Endothelial cell of umbilical vein (primary cell): ENCODE results near the gene SPAG4. TPM values are rescaled to one million over a fixed set of nuclear protein-coding genes. Genes with fewer than 3 reads are reported as not detected.
A peak's percentile ranks its signal among the peaks of the same experiment; 100 is the strongest.

Experiments
- BruUV-seq: library from RNA; stranded (reverse); fragments of 400-500 nt; replicated peaks from 2 replicates; lab custom pipeline; 2021; lab: Mats Ljungman, UMichigan
- CTCF ChIA-PET: fragments of 300-600, 350-600 bp; sonication (Branson Sonifier 250); formaldehyde crosslinking; loops from one replicate; lab custom pipeline; 2021; ENCODE audit warnings: antibody characterized with exemption, inconsistent platforms; lab: Charles Lee
- POLR2A ChIA-PET: fragments of 300-600, 350-600 bp; sonication (Branson Sonifier 250); formaldehyde crosslinking; loops from one replicate; lab custom pipeline; 2021; ENCODE audit warnings: antibody characterized with exemption, inconsistent platforms; lab: Charles Lee
- DNase-seq: peaks from one replicate; pipeline ENCODE4 v3.0.0-alpha.2; 2011; ENCODE audit warnings: low read depth, low spot score
- FAIRE-seq: peaks from 2 replicates; lab custom pipeline; 2011; peaks lifted over from hg19 to GRCh38; lab: Jason Lieb, UNC
- H2AFZ ChIP-seq: 2 replicates; pipeline ENCODE4 v1.6.0; 2012; ENCODE audit warnings: low read depth, low read length, control low read depth, inconsistent platforms
- H3K27ac ChIP-seq: 2 replicates; pipeline ENCODE4 v1.5.1; 2011; ENCODE audit warnings: low read depth, mild to moderate bottlenecking, control low read depth, low read length, moderate library complexity; ENCODE audit not compliant: insufficient read depth
- H3K27me3 ChIP-seq, 2 experiments: 2 replicates each; pipeline versions ENCODE4 v1.6.0 to v1.6.1; 2011; ENCODE audit warnings: low read length in 2 of 2, mixed read lengths in 1 of 2; ENCODE audit not compliant: control insufficient read depth in 2 of 2, insufficient read depth in 2 of 2
- H3K36me3 ChIP-seq, 2 experiments: 2 replicates in 1 of 2; 3 replicates in 1 of 2; pipeline ENCODE4 v1.5.1; 2011; ENCODE audit warnings: low read length in 2 of 2, mild to moderate bottlenecking in 1 of 2, moderate library complexity in 1 of 2; ENCODE audit not compliant: control insufficient read depth in 2 of 2, insufficient read depth in 2 of 2; ENCODE audit errors: extremely low read depth in 1 of 2
- H3K4me1 ChIP-seq: 3 replicates; pipeline ENCODE4 v1.5.1; 2011; ENCODE audit warnings: mild to moderate bottlenecking, low read length; ENCODE audit not compliant: control insufficient read depth, insufficient read depth; ENCODE audit errors: extremely low read depth
- H3K4me2 ChIP-seq: 2 replicates; pipeline ENCODE4 v1.6.1; 2011; ENCODE audit warnings: low read length, control low read depth, mixed read lengths; ENCODE audit not compliant: insufficient read depth
- H3K4me3 ChIP-seq, 3 experiments: fragments of 200-600 bp in 1 of 3; sonication (generic), shearing (Covaris generic) in 1 of 3; replicated peaks in 1 of 3; 2 replicates each; pipeline ENCODE4 v1.5.1; 2011 to 2016; ENCODE audit warnings: control low read depth in 3 of 3, low read length in 3 of 3, mild to moderate bottlenecking in 2 of 3, inconsistent platforms in 1 of 3, low read depth in 1 of 3, moderate library complexity in 1 of 3; ENCODE audit not compliant: insufficient read depth in 1 of 3
- H3K79me2 ChIP-seq: 2 replicates; pipeline ENCODE4 v1.6.0; 2012; ENCODE audit warnings: low read length, inconsistent platforms; ENCODE audit not compliant: control insufficient read depth, insufficient read depth
- H3K9ac ChIP-seq: replicated peaks from 2 replicates; pipeline ENCODE3; 2011; ENCODE audit warnings: low read length, control low read depth; ENCODE audit not compliant: insufficient read depth; ENCODE audit errors: extremely low read depth
- H3K9me1 ChIP-seq: replicated peaks from 3 replicates; pipeline ENCODE4 v1.6.0; 2011; ENCODE audit warnings: mild to moderate bottlenecking, low read length; ENCODE audit not compliant: control insufficient read depth, insufficient read depth; ENCODE audit errors: extremely low read depth
- H3K9me3 ChIP-seq: replicated peaks from 2 replicates; pipeline ENCODE4 v1.5.1; 2012; ENCODE audit warnings: low read length, inconsistent platforms; ENCODE audit not compliant: control insufficient read depth, insufficient read depth
- H4K20me1 ChIP-seq: replicated peaks from 2 replicates; pipeline ENCODE3; 2011; ENCODE audit warnings: mild to moderate bottlenecking, low read length; ENCODE audit not compliant: control insufficient read depth, insufficient read depth; ENCODE audit errors: extremely low read depth
- MYC ChIP-seq: IDR thresholded peaks from one replicate; pipeline ENCODE4 v1.6.1; 2011; ENCODE audit warnings: mild to moderate bottlenecking, low read depth, low read length
- POLR2A ChIP-seq: IDR thresholded peaks from 2 replicates; pipeline ENCODE4 v1.6.1; 2012; ENCODE audit warnings: low read depth, mild to moderate bottlenecking, control low read depth, low read length
- POLR2AphosphoS5 ChIP-seq: IDR thresholded peaks from 2 replicates; pipeline ENCODE4 v1.6.1; 2012; ENCODE audit warnings: low read depth, mild to moderate bottlenecking, control low read depth, low read length, moderate library complexity; ENCODE audit not compliant: insufficient read depth
- dilution Hi-C: fragments of 300-500 bp; cut with MboI; formaldehyde crosslinking; loops from one replicate; pipeline ENCODE4 v1.15.0; 2019; ENCODE audit warnings: low sequenced_read_pairs; ENCODE audit not compliant: extremely low pct_ligation_motif_present
- intact Hi-C: fragments of 100-400 bp; cut with micrococcal nuclease; formaldehyde crosslinking; loops from one replicate; pipeline ENCODE4 v1.10.0; 2022
- polyA plus RNA-seq, 4 experiments: library from polyadenylated mRNA; depleted of rRNA in 3 of 4; stranded (reverse) in 3 of 4; unstranded in 1 of 4; fragments of >200 nt; gene quantifications; 2 replicates each; pipeline versions ENCODE4 v1.2.1 to v1.2.3, GENCODE V29; 2011 to 2012; ENCODE audit warnings: missing spikeins in 1 of 4
- total RNA-seq: library from RNA; stranded (reverse); gene quantifications from 2 replicates; pipeline ENCODE4 v1.2.3, GENCODE V29; 2021
- TF ChIP-seq, protein P1 (sequence below), 2 donors: IDR thresholded peaks; 1 replicate in 1 of 2; 2 replicates in 1 of 2; pipeline ENCODE4 v1.5.1; 2011; ENCODE audit warnings: low read length in 2 of 2, mild to moderate bottlenecking in 2 of 2, moderate library complexity in 2 of 2, control low read depth in 1 of 2, inconsistent platforms in 1 of 2, low read depth in 1 of 2; ENCODE audit not compliant: insufficient read depth in 1 of 2; ENCODE audit errors: extremely low read depth in 1 of 2

The SPAG4 gene
- total and polyA plus RNA-seq, 2 donors (not counting 3 experiments of a cell fraction or from before 2014, with no cell fraction given): 3.7 to 9.5 TPM

DNA sequence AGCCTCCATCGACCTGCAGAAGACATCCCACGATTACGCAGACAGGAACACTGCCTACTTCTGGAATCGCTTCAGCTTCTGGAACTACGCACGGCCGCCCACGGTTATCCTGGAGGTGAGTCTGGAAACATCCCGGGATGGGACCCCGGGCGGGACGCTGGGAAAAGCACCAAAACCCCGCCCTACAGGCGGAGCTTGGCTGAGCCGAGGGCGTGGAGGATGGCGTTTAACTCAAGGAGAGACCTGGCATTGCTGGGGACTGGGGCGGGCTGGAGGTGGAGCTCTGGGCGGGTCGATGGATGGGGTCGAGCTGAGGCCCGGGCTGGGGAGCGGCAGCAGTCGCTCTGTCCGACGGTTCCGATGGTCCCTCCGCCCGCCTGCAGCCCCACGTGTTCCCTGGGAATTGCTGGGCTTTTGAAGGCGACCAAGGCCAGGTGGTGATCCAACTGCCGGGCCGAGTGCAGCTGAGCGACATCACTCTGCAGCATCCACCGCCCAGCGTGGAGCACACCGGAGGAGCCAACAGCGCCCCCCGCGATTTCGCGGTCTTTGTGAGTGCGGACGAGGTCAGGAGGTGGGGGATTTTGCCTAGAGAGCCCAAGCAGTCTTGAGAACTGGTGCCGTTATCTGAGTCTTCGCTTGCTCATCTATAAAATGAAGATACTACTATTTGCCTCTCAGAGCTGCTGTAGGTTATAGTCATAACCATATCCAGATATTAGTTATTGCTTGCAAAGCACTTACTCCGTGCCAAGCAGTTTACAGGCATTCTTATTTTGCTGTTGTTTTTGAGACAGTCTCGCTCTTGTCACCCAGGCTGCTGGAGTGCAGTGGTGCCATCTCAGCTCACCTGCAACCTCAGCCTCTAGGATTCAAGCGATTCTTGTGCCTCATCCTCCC is 3.8 kb downstream of the SPAG4 start:
- no peaks in the 10 kb centered on the region for H4K20me1 ChIP-seq
- H3K4me3 ChIP-seq: peak overlapping the region in 2 of 3 experiments; percentile 36 to 54
- peak overlapping the region; percentile 43 for H3K4me2 ChIP-seq
- peak; percentile 92 for FAIRE-seq
- peaks cover 0 to 2% of the 10 kb centered on the region in 2 experiments for H3K36me3 ChIP-seq
- dilution Hi-C loops: no loop called here
- intact Hi-C loops: loop anchor here (1.0 to 10.0 kb wide), 6 partner anchors 77 to 447 kb away; partner anchors contain the start of genes ERGIC3, NFS1, PROCR and ROMO1
- H3K9me1 ChIP-seq: no peaks in the 10 kb centered on the region
- BruUV-seq: no TSS peak
- H3K4me1 ChIP-seq: peaks cover 25% of the 10 kb centered on the region
- H3K79me2 ChIP-seq: no peaks in the 10 kb centered on the region
- CTCF ChIA-PET: interaction anchor here (0.7 to 5.5 kb wide), 18 partner anchors 8 to 335 kb away, joined by 3 to 28 read pairs (median 4); partner anchors contain the start of gene SCAND1
- peak; percentile 88 for DNase-seq
- peak overlapping the region; percentile 82 for H2AFZ ChIP-seq
- H3K9me3 ChIP-seq: no peaks in the 10 kb centered on the region
- POLR2A ChIA-PET: interaction anchor here (0.6 kb wide), 1 partner anchor 121 kb away, joined by 3 read pairs; no protein-coding TSS in a partner anchor
- TF ChIP-seq, protein P1, sequence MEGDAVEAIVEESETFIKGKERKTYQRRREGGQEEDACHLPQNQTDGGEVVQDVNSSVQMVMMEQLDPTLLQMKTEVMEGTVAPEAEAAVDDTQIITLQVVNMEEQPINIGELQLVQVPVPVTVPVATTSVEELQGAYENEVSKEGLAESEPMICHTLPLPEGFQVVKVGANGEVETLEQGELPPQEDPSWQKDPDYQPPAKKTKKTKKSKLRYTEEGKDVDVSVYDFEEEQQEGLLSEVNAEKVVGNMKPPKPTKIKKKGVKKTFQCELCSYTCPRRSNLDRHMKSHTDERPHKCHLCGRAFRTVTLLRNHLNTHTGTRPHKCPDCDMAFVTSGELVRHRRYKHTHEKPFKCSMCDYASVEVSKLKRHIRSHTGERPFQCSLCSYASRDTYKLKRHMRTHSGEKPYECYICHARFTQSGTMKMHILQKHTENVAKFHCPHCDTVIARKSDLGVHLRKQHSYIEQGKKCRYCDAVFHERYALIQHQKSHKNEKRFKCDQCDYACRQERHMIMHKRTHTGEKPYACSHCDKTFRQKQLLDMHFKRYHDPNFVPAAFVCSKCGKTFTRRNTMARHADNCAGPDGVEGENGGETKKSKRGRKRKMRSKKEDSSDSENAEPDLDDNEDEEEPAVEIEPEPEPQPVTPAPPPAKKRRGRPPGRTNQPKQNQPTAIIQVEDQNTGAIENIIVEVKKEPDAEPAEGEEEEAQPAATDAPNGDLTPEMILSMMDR (IDR thresholded peaks at IDR 0.05; ENCODE audit: extremely low read depth in 1 of 2, insufficient read depth in 1 of 2, low read depth in 1 of 2, low read length in 2 of 2): peak; percentile 58 to 65
- TF ChIP-seq POLR2AphosphoS5: peak; percentile 42
- no peak for TF ChIP-seq MYC
- TF ChIP-seq POLR2A: peak; percentile 59
- no peaks in the 10 kb centered on the region for H3K27me3 ChIP-seq
- peak overlapping the region; percentile 20 for H3K9ac ChIP-seq
- H3K27ac ChIP-seq: no peak overlapping the region
